GM23338 (cell line): ENCODE measurements around the gene NCAPH2.

Source experiments
- CREB1 ChIP-seq: fragments of 250-450 bp; sonication (Bioruptor Pico); IDR thresholded peaks from 2 replicates; pipeline ENCODE4 v1.5.0; 2020; ENCODE audit warnings: low read depth, mild to moderate bottlenecking, moderate library complexity
- CTCF ChIP-seq, 2 experiments: fragments of 200-600 bp in 1 of 2; sonication (generic) in 1 of 2; conservative IDR thresholded peaks; 2 replicates each; pipeline versions ENCODE4 v1.5.1 to v1.6.1; 2016 to 2017; ENCODE audit warnings: antibody characterized with exemption in 2 of 2, low read depth in 2 of 2, mild to moderate bottlenecking in 2 of 2, moderate library complexity in 1 of 2
- EZH2 ChIP-seq: fragments of 200-600 bp; sonication (generic); IDR thresholded peaks from one replicate; pipeline ENCODE4 v1.8.0; 2017; ENCODE audit warnings: antibody characterized with exemption, mild to moderate bottlenecking, low read depth; ENCODE audit not compliant: unreplicated experiment
- EZH2phosphoT487 ChIP-seq: fragments of 200-600 bp; sonication (generic); IDR thresholded peaks from one replicate; pipeline ENCODE4 v1.8.1; 2018; ENCODE audit warnings: antibody characterized with exemption; ENCODE audit not compliant: unreplicated experiment
- JUNB ChIP-seq: IDR thresholded peaks from one replicate; pipeline ENCODE4 v1.6.1; 2016; ENCODE audit warnings: antibody characterized with exemption; ENCODE audit not compliant: unreplicated experiment
- POLR2AphosphoS5 ChIP-seq: IDR thresholded peaks from 2 replicates; pipeline ENCODE4 v1.6.1; 2016; ENCODE audit warnings: antibody characterized with exemption, low read depth
- STAT1 ChIP-seq: IDR thresholded peaks from one replicate; pipeline ENCODE4 v1.6.1; 2016; ENCODE audit warnings: antibody characterized with exemption; ENCODE audit not compliant: unreplicated experiment
- ZNF331 ChIP-seq: fragments of 250-450 bp; sonication (Bioruptor Pico); IDR thresholded peaks from 2 replicates; pipeline ENCODE4 v1.5.0; 2020; ENCODE audit warnings: low read depth, mild to moderate bottlenecking, moderate library complexity
- TF ChIP-seq, protein P1 (sequence below): IDR thresholded peaks from one replicate; pipeline ENCODE4 v1.6.1; 2018; ENCODE audit warnings: antibody characterized with exemption; ENCODE audit not compliant: unreplicated experiment

DNA sequence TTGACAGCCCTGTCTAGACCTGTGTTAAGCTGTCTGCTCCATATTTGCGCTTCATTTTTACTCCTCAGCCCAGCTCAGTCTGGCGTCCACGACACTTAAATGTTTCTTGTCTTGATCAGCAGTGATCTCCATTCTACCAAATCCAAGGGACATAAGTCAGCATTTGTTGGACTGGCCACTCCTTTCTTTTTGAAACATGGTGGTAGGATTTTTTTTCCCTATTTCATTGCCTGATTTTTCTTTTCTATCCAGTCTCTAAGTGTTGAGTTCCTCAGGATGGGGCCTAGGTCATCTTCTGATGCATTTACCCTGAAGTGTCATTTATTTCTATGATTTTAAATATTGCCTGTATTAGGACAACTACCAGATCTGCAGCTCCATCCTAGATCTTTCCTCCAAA, 873 bp downstream of the NCAPH2 start:
- TF ChIP-seq CTCF (conservative IDR thresholded peaks at IDR 0.05; ENCODE audit: low read depth in 2 of 2): no peak
- TF ChIP-seq EZH2: no peak
- TF ChIP-seq EZH2phosphoT487: no peak
- TF ChIP-seq, protein P1, sequence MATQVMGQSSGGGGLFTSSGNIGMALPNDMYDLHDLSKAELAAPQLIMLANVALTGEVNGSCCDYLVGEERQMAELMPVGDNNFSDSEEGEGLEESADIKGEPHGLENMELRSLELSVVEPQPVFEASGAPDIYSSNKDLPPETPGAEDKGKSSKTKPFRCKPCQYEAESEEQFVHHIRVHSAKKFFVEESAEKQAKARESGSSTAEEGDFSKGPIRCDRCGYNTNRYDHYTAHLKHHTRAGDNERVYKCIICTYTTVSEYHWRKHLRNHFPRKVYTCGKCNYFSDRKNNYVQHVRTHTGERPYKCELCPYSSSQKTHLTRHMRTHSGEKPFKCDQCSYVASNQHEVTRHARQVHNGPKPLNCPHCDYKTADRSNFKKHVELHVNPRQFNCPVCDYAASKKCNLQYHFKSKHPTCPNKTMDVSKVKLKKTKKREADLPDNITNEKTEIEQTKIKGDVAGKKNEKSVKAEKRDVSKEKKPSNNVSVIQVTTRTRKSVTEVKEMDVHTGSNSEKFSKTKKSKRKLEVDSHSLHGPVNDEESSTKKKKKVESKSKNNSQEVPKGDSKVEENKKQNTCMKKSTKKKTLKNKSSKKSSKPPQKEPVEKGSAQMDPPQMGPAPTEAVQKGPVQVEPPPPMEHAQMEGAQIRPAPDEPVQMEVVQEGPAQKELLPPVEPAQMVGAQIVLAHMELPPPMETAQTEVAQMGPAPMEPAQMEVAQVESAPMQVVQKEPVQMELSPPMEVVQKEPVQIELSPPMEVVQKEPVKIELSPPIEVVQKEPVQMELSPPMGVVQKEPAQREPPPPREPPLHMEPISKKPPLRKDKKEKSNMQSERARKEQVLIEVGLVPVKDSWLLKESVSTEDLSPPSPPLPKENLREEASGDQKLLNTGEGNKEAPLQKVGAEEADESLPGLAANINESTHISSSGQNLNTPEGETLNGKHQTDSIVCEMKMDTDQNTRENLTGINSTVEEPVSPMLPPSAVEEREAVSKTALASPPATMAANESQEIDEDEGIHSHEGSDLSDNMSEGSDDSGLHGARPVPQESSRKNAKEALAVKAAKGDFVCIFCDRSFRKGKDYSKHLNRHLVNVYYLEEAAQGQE: no peak
- TF ChIP-seq CREB1: no peak
- TF ChIP-seq POLR2AphosphoS5: no peak
- TF ChIP-seq ZNF331 (CRISPR knock-in tag): no peak
- no peak for TF ChIP-seq JUNB
- no peak for TF ChIP-seq STAT1
